ENCODE measurements around the gene NKX1-2.

NKX1-2 gene

DNA sequence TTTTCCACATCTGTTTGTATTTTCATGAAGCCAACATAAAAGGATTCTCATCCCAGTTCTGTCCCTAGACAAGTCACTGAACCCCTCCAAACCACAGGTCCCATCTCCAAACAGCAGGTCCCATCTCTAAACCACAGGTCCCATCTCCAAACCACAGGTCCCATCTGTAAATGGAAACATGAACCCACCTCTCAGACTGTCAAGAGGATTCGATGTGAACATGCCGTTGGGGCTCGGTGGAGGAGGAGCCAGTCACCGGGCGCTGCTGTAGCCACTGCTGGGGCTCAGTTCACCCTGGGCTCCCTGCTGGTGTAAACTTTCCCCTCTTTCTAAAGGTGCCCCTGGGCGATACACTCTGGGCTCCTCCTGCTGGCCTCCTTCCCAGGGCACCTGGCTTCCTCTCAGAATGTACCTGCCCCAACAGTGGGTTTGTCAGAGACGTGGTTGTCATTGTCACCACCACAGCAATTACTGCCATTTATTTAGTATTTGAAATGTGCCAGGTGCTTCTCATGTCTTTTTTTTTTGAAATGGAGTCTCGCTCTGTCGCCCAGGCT is 24.8 kb upstream of the NKX1-2 start:
- no peak for DNase-seq (ENCODE audit: low spot score)

DNA sequence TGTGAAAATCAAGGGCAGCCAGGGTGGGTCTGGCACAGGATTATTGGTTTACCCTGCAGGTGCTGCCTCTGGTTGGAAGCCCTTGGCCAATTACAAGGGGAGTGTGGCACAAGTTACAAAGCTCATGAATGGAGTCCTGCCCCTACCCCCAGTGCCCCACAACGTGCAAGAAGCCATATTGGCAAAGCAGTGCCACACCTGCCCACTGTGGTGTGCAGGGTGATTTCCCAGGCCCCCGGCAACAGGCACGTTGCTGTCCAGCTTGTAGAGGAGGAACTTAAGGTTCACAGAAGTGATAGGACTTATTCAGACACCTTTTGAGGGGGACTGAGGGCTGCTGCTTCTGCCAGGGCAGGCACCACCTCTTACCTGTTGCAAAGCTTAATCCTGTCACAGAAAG is 23.2 kb upstream of the NKX1-2 start:
- DNase-seq (ENCODE audit: low spot score), result no peak

DNA sequence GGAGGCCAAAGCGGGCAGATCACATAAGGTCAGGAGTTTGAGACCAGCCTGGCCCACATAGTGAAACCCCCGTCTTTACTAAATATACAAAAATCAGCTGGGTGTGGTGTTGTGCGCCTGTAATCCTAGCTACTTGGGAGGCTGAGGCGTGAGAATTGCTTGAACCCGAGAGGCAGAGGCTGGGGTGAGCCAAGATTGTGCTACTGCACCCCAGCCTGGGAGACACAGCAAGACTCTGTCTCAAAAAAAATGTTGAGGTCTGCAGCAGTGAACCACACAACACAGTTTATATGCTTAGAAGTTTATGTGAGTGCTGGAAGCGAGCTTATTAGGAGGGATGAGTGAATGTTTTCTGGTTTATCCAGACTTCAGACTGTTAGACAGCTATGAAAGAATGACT is 22.2 kb upstream of the NKX1-2 start:
- DNase-seq (ENCODE audit: low spot score), result no peak

DNA sequence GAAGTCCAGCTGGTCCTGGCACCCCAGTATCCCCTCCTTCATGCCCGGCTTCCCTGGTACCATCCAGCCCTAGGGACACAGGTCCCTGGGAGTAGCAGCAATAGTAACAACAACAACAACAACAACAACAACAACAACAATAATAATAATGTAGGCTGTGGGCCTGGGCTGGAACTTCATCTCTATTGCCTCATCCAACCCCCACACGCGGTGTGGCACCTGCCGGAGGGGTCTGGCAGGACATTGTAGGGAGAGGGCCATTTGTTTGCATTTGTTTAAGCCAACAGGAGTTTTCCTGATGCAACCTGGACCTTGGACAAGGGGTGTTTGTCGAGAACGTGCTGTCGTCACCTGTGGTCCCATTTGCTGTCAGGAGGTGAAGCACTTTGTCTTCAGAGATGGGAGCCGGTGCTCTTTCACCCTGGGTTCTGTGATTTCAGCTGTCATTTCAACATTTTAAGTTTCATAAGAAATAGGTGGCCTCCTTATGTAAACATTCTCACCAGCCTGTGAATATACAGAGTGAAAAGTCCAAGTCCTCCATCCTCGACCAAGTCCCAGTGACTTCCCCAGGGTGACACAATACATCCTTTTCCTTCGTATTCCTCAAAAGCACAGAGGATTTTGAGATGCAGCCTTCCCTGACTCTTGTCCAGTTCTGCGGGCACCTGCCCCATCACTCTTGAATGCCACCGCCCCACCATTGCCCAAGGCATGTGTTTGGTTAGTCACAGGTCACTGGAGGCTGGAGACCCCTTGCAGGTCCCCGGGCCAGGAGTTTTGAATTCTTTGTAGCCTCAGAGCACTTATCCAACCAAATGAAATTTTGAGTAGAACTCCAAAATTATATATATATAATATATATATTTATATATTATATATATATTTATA is 21.0 kb upstream of the NKX1-2 start:
- no peak for DNase-seq (ENCODE audit: low spot score)

DNA sequence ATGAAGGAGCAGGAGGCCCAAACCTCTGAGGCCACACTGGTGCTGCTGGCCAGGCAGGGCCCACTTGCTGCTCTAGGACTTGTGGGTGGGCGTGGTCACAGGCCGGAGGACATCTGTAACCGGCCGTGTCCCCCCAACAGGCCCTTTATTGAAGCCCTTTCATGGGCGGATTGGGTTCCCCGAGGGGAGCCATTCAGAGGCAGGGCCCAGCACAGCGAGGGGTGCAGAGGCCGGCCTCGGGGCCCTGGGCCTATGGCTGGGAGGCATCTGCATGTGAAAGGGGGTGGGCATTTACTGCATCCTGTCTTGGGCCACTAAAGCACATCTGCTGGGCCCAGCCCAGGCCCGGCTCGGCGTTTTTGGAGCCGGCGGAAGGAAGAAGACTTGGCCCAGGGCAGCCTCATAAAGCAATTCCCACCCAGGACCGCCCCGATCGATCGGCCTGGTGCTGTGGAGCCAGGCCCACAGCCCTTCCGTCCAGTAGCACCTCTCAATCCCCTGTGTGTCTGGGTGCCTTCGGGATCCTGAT is 20.2 kb upstream of the NKX1-2 start:
- DNase-seq (ENCODE audit: low spot score), result no peak

DNA sequence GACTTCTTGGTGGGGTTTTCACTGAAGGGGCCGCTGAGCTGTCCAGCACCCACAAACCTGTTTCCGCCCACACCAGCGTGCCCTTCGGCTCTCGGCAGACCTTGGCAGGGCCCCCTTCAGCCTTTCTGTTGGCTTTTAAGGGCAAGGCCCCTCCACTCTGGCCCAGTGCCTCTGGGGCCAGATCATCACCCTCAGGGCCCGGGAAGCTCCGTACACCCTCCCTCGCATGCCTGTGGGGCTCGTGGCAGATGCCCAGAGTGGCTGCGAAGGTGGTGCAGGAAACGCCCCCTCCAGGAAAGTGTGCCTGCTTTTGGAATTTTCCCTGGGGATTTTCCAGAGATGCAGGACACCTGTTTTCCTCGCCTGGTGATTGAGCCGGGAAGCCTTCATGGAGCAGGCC is 18.8 kb upstream of the NKX1-2 start:
- no peak for DNase-seq (ENCODE audit: low spot score)

DNA sequence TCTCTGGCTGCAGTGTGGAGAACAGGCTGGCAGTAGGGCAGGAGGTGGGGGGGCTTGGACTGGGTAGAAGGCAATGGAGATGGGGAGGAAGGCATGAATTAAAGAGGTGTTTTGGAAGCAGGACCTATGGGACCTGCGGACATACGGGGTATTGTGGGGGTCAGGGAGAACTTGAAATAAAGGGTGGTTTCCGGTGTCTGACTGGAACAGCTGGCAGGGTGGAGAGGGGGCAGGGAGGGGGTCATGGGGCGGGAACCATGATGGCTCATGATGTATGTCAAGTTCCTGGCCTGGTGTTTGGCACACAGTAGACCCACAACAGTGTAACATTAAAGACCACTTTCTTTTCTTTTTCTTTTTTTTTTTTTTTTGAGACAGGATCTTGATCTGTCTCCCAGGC is 17.3 kb upstream of the NKX1-2 start:
- DNase-seq (ENCODE audit: low spot score), result no peak

DNA sequence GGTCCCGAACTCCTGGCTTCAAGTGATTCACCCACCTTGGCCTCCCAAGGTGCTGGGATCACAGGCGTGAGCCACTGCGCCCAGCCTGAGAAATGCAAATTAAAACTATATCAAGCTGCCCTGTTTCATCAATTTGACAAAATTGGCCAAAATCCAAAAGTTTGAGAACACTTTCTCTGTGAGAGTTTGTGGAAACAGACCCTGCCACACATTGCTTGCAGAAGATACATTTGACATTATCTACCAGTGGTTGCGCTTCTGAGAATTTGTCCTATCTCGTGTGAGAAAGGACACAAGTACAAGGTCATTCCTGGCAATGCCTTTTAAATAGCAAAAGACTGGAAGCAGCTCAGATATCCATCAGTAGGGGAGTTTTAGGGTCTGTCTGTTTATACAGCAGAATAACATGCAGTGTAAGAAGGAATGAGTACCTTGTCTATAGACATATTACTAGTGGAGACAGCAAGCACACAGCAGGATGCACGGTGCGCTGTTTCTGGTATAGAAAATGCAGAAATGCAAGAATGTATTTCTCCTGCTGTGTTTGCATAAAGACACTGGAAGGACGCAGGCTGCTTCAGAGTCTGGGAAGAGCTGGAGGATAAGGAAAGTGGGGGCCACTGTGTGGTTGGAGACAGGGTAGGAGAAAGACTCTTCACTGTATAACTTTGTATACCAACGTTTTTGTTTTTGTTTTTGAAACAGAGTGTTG is 16.1 kb upstream of the NKX1-2 start:
- no peak for DNase-seq (ENCODE audit: low spot score)

DNA sequence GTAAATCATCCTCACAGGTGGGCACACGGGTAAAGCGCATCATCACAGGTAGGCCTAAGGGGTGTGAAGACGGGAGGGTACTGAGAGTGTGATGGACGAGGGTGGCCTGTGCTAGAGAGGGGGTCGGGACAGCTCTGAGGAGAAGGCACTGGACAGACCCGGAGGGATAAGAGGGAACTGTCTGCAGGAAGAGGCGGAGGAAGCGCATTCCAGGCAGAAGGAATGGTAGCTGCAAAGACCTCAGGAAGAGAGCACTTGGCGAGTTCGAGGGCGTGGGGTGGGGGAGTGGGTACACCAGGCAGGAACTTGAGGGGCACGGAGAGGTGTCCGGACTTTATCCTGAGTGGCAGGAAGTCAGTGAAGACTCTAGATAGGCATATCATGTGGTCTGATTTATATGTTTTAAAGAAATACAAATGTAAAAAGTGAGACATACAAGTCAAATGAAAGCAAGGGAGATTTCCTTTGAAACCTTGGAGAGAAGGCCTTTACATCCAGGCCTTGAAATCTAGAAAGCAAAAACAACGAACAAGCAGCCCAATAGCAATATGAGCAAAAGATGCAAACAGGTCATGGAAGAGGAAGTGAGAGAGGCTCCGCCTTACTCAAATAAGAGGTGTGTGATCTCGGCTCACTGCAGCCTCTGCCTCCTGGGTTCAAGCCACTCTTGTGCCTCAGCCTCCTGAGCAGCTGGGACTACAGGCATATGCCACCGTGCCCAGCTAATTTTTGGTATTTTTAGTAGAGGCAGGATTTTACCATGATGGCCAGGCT is 15.4 kb upstream of the NKX1-2 start:
- peak; percentile 40 for DNase-seq (ENCODE audit: low spot score)

DNA sequence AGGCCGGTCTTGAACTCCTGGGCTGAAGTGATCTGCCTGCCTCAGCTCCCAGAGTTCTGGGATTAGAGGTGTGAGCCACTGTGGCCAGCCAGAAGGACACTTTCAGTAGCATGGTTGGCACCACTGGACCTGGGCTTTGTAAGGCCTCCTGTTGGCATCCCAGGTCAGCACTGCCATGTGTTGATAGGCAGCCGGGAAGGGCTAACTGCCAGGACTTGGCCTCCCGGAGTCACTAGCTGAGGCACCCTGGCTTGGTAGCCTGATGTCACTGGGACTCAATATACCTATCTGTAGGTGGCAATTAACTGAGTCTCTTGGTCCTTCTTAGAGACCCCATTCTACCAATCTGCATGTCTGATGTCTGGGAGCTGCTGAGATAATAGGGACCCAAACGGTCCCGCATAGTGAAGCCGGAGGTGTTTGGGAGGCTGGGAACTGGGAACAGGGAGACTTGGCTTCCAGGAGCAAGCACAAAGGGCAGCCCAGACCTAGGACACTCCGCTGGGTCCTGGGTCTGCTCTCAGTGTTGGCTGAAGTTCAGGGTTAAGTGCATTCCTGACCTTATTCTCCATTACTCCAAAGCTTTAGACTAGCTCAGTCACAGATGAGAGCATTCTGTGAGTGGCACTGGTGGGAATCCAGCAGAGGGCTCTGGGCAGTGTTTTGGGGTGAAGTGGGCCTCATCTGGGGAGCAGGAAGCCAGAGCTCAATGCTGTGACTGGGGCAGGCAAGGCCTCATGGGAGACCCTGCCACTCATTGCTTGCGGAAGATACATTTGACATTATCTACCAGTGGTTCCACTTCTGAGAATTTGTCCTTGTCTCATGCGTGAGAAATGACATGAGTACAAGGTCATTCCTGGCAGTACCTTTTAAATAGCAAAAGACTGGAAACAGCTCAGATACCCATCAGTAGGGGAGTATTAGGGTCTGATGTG is 14.5 kb upstream of the NKX1-2 start:
- DNase-seq (ENCODE audit: low spot score), result no peak

DNA sequence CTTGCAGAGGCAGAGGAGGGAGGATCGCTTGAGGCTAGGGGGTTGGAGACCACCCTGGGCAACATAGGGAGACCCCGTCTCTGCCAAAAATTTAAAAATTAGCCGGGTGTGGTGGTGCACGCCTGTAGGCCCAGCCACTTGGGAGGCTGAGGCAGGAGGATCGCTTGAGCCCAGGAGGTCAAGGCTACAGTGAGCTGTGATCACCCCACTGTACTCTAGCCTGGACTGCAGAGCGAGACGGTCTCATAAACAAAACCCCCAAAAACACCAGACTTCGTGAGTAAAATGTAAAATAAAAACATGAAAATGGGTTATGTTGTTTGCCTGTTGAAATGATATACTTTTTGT is 12.5 kb upstream of the NKX1-2 start:
- DNase-seq (ENCODE audit: low spot score), result no peak

DNA sequence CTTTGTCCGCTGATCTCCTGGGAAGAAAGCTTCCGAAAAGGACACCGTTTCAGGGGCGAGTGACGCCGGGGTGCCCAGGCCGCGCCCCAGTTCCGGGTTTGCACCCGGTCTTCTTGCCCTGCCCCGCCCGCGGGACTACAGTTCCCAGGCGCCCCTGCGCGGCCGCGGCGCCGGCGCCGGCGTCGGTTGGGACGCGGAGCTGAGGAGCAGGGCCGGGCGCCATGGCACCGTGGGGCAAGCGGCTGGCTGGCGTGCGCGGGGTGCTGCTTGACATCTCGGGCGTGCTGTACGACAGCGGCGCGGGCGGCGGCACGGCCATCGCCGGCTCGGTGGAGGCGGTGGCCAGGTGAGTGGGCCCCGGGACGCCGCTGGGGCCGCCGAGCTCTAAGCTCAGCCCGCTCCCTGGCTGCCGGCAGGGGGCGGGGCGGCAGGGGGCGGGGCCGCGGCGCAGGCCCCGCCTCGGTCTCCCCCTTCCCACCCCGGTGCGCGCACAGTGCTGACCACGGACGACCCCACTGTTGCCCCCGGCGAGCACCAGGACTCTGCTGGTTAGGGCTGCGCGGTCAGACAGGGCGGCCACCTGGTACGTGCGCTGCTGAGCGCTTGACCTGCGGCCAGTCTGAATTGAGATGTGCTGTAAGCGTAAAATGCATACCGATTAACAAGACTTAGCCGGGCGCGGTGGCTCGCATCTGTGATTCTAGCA is 12.0 kb upstream of the NKX1-2 start, which contains the start of gene LHPP:
Gene LHPP, plus strand, starts transcription at position 182 of the 706 bp plus-strand sequence. Its CDS starts 40 bp downstream, at position 222.
- DNase-seq (ENCODE audit: low spot score), result peak; percentile 93

DNA sequence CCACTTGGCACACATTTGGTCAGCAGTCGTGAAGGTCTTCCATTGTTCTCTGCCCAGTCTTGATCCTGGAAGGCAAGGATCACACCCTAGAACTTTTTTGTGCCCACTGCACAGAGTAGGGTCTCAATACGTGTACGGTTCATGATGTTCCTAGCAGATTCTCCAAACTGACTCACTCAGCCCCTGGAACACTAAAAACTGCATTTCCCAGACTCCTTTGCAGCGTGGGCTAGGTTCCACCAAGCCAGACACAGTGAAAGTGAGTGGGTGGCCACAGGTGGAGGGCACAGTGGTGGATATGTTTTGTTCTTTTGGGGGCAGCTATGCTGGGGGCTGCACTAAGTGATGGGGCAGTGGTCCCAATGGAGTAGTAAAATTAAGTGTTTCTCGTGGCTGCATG is 10.3 kb upstream of the NKX1-2 start:
- DNase-seq (ENCODE audit: low spot score), result no peak

DNA sequence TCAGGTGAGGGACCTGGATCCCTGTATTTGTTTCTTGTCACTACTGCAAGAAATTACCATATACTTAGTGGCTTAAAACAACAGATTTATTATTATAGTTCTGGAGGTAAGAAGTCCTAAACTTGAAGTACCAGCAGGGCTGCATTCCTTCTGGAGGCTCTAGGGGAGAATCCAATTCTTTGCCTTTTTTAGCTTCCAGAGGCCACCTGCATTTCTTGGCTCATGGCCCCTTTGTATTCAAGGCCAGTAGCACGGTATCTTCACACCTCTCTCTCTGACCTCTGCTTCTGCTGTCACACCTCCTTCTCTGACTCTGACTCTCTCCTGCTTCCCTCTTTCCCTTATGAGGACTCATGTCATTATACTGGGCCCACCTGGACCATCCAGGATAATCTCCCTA is 9.6 kb upstream of the NKX1-2 start:
- no peak for DNase-seq (ENCODE audit: low spot score)

DNA sequence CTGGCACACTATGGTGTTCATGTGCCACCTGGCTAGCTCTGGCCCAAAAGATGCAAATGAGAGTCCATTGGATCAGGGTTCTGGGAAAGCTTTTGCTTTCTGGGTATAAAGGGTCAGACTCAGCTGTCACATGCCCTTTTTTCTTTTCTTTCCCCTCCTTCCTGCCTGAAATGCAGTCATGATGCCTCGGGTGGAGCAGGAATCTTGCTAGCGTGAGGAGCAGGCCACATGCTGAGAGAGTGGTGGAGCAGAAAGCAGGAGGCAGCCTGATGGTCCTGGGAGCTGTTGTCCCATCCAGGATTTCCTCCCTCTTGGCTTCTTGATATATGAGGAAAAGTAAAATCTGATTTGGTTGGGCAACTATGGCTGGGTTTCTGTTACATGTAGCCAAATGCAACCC is 9.1 kb upstream of the NKX1-2 start:
- DNase-seq (ENCODE audit: low spot score), result no peak

DNA sequence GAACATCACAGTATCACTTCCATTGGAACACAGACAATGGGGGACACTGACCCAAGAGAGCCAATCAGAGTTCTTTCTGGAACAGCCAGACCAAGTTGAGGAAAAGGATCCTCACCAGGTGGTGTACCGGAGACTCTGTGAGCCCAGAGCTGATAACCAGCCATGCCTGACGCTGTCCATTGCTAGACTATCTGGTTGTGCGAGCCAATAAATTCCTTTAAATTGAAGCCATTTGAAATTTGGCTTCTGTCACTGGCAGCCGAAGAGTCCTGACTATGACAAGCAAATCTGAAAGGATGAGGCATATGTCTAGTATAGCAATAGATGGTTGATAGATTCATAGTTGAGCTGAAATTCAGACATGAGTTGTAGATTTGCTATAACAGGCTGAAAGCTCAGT is 8.6 kb upstream of the NKX1-2 start:
- DNase-seq (ENCODE audit: low spot score), result no peak

DNA sequence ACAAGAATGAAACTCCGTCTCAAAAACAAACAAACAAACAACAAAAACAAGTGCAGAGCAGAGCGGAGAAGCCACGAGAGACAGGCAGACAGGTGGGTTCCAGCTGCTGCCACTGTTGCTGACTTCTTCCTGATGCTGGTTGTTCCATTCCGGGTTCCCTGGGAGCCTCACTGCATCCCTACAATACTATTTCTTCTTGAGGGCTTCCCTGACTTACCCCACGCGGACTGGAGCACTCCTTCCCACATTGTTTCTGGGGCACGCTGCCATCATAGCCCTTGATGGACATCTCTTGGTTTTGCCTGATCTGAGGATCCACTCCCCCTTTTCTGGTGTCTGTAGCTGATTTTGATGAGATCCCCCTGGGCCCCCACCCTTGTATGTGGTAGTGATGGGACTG is 5.6 kb upstream of the NKX1-2 start:
- DNase-seq (ENCODE audit: low spot score), result no peak

DNA sequence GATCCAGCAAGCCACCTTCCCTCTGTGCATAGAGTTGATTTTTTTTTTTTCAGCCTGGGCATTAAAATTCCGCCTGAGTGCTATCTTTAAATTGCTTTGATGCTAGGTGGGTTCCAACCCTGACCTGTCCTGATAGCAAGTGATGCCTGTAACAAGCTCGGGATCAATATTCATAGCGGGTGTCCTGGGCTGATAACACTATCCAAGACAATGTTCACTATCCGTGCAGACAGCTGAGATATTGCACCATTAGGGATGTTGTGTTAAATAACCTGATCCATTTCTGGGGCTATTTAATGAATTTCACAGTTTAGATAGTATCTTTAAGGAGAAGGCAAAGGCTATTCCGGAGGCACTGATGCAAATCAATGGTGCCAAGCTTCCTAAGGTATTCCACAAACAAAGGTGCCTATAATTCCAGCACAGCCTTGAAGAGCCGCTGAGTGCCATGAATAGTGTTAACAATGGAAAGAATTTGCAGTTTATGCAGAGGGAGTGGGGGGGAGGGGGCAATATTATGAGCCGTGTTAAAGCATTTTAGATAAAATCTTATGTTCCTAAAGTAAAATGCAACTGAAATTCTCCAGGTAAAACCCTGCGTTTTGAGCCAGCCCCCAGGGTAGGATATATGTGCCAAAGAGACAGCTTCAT is 4.2 kb upstream of the NKX1-2 start:
- DNase-seq (ENCODE audit: low spot score), result no peak

DNA sequence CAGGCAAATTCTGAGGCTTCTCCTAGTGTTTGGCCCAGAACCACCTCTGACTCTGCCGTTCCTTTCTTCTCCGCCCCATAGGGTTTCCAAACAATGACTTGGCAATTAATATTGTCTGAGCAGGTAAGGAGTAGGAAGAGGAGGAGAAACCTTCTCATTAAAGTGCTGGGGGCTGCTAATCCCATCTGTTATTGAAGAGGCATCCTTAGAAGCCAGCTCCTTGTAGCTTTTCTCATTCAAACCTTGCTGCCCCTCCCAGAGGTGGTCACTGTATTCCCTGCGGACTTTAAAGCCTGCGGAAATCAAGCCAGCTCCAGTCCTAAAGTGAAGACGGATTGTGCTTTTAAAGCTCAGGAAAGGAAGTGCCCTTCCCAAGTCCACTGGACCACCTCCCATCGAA is 1.4 kb upstream of the NKX1-2 start:
- DNase-seq (ENCODE audit: low spot score), result no peak

DNA sequence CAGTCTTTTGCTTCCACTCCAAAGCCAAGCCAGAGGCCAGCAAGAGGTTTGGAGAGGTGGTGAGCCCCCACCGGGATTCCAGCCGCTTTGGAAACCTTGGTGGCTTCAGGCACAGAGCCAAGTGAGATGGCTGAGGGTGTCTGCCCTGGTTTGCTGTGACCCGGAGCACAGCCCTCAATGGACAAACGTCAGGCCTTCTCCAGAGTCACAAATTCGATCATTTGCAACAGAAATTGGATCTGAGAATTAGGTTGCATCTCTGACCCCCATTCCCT is 885 bp upstream of the NKX1-2 start:
- DNase-seq (ENCODE audit: low spot score), result no peak
